Effector CD4-positive, alpha-beta T cell (primary cell): ENCODE data around the gene RGS19.
A peak's percentile ranks its signal among the peaks of the same experiment; 100 is the strongest.
"Not testable (repeated sequence)": the region's sequence is repeated elsewhere in the genome, so short reads cannot be mapped to it uniquely, and the experiment has no call there.

ENCODE experiments used
- DNase-seq: peaks from one replicate; pipeline ENCODE4 v3.0.0-alpha.2; 2020

Gene RGS19

GRCh38 chr20:64092258-64093012 is 13.1 kb upstream of the RGS19 start:
- no peak for DNase-seq

- DNase-seq, result no peak
Measured at GRCh38 chr20:64091770-64092169, 12.5 kb upstream of the RGS19 start.

- DNase-seq, result no peak
Measured at GRCh38 chr20:64091340-64091739, 12.0 kb upstream of the RGS19 start.

- DNase-seq, result no peak
Measured at GRCh38 chr20:64090165-64090564, 10.8 kb upstream of the RGS19 start.

GRCh38 chr20:64088586-64088985 is 9.3 kb upstream of the RGS19 start:
- DNase-seq, result not testable (repeated sequence)

GRCh38 chr20:64087226-64087825 is 8.0 kb upstream of the RGS19 start:
- not testable (repeated sequence) for DNase-seq

- no peak for DNase-seq
Measured at GRCh38 chr20:64086801-64087200, 7.5 kb upstream of the RGS19 start.

GRCh38 chr20:64084685-64085152 is 5.4 kb upstream of the RGS19 start:
- DNase-seq, result no peak

- no peak for DNase-seq
Measured at GRCh38 chr20:64083804-64084684, 4.7 kb upstream of the RGS19 start, which contains the start of gene LKAAEAR1. Gene LKAAEAR1 (minus strand): TSS chr20:64084398. CDS start chr20:64084219, 179 bp downstream.

- DNase-seq, result peak; percentile 50
Measured at GRCh38 chr20:64083378-64083803, 4.1 kb upstream of the RGS19 start.

GRCh38 chr20:64082820-64083377 is 3.6 kb upstream of the RGS19 start:
- no peak for DNase-seq

GRCh38 chr20:64082126-64082731 is 2.9 kb upstream of the RGS19 start:
- DNase-seq, result no peak

- no peak for DNase-seq
Measured at GRCh38 chr20:64081624-64081964, 2.3 kb upstream of the RGS19 start.

- no peak for DNase-seq
Measured at GRCh38 chr20:64080813-64081623, 1.7 kb upstream of the RGS19 start.

GRCh38 chr20:64080013-64080812 is 895 bp upstream of the RGS19 start, which contains the start of gene OPRL1:
Gene OPRL1 (plus strand): TSS chr20:64080082. CDS start chr20:64092721, 12,639 bp downstream.
- peak; percentile 49 for DNase-seq

GRCh38 chr20:64078934-64079272 is 415 bp downstream of the RGS19 start:
- no peak for DNase-seq

- DNase-seq, result peak; percentile 54
Measured at GRCh38 chr20:64077876-64078551, 1.3 kb downstream of the RGS19 start.

- DNase-seq, result no peak
Measured at GRCh38 chr20:64077541-64077875, 1.8 kb downstream of the RGS19 start.

GRCh38 chr20:64077094-64077493 is 2.2 kb downstream of the RGS19 start:
- DNase-seq, result no peak
